Measurements from ENCODE around the gene ABCA3.

ABCA3 gene

GRCh38 chr16:2373176-2373575 lies 32.6 kb upstream of the ABCA3 start:
- TF ChIP-seq USF1 (IDR thresholded peaks at IDR 0.05) (no peak), CREB1 (IDR thresholded peaks at IDR 0.05; ENCODE audit: low read depth) (no peak), EP300 (IDR thresholded peaks at IDR 0.05; ENCODE audit: borderline replicate concordance) (no peak), TCF12 (IDR thresholded peaks at IDR 0.05; ENCODE audit: low read depth) (no peak), ZBTB7A (IDR thresholded peaks at IDR 0.05; ENCODE audit: low read depth) (no peak), CEBPB (IDR thresholded peaks at IDR 0.05) (no peak), TEAD4 (IDR thresholded peaks at IDR 0.05) (no peak), REST (IDR thresholded peaks at IDR 0.05; ENCODE audit: low read depth) (no peak)

GRCh38 chr16:2372684-2373083 lies 32.2 kb upstream of the ABCA3 start:
- TF ChIP-seq NFIC (IDR thresholded peaks at IDR 0.05) (no peak), TCF12 (IDR thresholded peaks at IDR 0.05; ENCODE audit: low read depth) (no peak), TAF1 (IDR thresholded peaks at IDR 0.05; ENCODE audit: low read depth) (no peak), MAX (IDR thresholded peaks at IDR 0.05) (no peak), FOXM1 (IDR thresholded peaks at IDR 0.05; ENCODE audit: borderline replicate concordance, low read depth) (no peak), ZBTB7A (IDR thresholded peaks at IDR 0.05; ENCODE audit: low read depth) (no peak), RAD21 (IDR thresholded peaks at IDR 0.05; ENCODE audit: low read depth) (no peak), EP300 (IDR thresholded peaks at IDR 0.05; ENCODE audit: borderline replicate concordance) (no peak), TEAD4 (IDR thresholded peaks at IDR 0.05) (no peak), YY1 (IDR thresholded peaks at IDR 0.05; ENCODE audit: low read depth) (no peak), EGR1 (IDR thresholded peaks at IDR 0.05) (no peak), REST (IDR thresholded peaks at IDR 0.05; ENCODE audit: low read depth) (no peak), USF1 (IDR thresholded peaks at IDR 0.05) (no peak), CEBPB (IDR thresholded peaks at IDR 0.05) (no peak), CREB1 (IDR thresholded peaks at IDR 0.05; ENCODE audit: low read depth) (no peak)

- no peak for TF ChIP-seq ZBTB7A (IDR thresholded peaks at IDR 0.05; ENCODE audit: low read depth)
- TF ChIP-seq FOXM1 (IDR thresholded peaks at IDR 0.05; ENCODE audit: borderline replicate concordance, low read depth), result no peak
- no peak for TF ChIP-seq CREB1 (IDR thresholded peaks at IDR 0.05; ENCODE audit: low read depth)
- TF ChIP-seq YY1 (IDR thresholded peaks at IDR 0.05; ENCODE audit: low read depth), result no peak
- no peak for TF ChIP-seq EP300 (IDR thresholded peaks at IDR 0.05; ENCODE audit: borderline replicate concordance)
- TF ChIP-seq TAF1 (IDR thresholded peaks at IDR 0.05; ENCODE audit: low read depth), result no peak
- TF ChIP-seq TEAD4 (IDR thresholded peaks at IDR 0.05), result no peak
- no peak for TF ChIP-seq CEBPB (IDR thresholded peaks at IDR 0.05)
- TF ChIP-seq MAX (IDR thresholded peaks at IDR 0.05), result no peak
- no peak for TF ChIP-seq EGR1 (IDR thresholded peaks at IDR 0.05)
- TF ChIP-seq USF1 (IDR thresholded peaks at IDR 0.05), result no peak
- TF ChIP-seq NFIC (IDR thresholded peaks at IDR 0.05), result no peak
- no peak for TF ChIP-seq REST (IDR thresholded peaks at IDR 0.05; ENCODE audit: low read depth)
- no peak for TF ChIP-seq RAD21 (IDR thresholded peaks at IDR 0.05; ENCODE audit: low read depth)
- no peak for TF ChIP-seq TCF12 (IDR thresholded peaks at IDR 0.05; ENCODE audit: low read depth)
These were observed 30.9 kb upstream of the ABCA3 start for GRCh38 chr16:2371421-2371820.

- TF ChIP-seq EGR1 (IDR thresholded peaks at IDR 0.05) (no peak), NFIC (IDR thresholded peaks at IDR 0.05) (no peak), CREB1 (IDR thresholded peaks at IDR 0.05; ENCODE audit: low read depth) (no peak), TEAD4 (IDR thresholded peaks at IDR 0.05) (no peak), TAF1 (IDR thresholded peaks at IDR 0.05; ENCODE audit: low read depth) (no peak), CEBPB (IDR thresholded peaks at IDR 0.05) (no peak), TCF12 (IDR thresholded peaks at IDR 0.05; ENCODE audit: low read depth) (no peak), MAX (IDR thresholded peaks at IDR 0.05) (no peak), EP300 (IDR thresholded peaks at IDR 0.05; ENCODE audit: borderline replicate concordance) (no peak), ZBTB7A (IDR thresholded peaks at IDR 0.05; ENCODE audit: low read depth) (no peak), YY1 (IDR thresholded peaks at IDR 0.05; ENCODE audit: low read depth) (no peak), USF1 (IDR thresholded peaks at IDR 0.05) (no peak)
These were observed 30.2 kb upstream of the ABCA3 start for GRCh38 chr16:2370721-2371120.

Data from Ishikawa (cell line).